Heart left ventricle (tissue), 16 donors: Measurements from ENCODE around the gene ZFHX2. TPM values are rescaled to one million over a fixed set of nuclear protein-coding genes. Genes with fewer than 3 reads are reported as not detected.

Source experiments
- ATAC-seq, 4 donors: fragments of 200-7000 bp; cut with Tn5 transposase; one replicate each; pipeline ENCODE4 v1.9.1; 2020 to 2022; ENCODE audit warnings: moderate library complexity in 4 of 4, mild to moderate bottlenecking in 3 of 4, moderate number of reproducible peaks in 1 of 4
- DNase-seq, 5 donors: peaks; one replicate each; pipeline ENCODE4 v3.0.0-alpha.2; 2020
- H3K27ac ChIP-seq, 12 donors: fragments of 200-600 bp; sonication (generic) in 4 of 12; one replicate each; pipeline versions ENCODE4 v1.5.0 to v1.8.0; 2016 to 2022; ENCODE audit warnings: mild to moderate bottlenecking in 2 of 12
- H3K27me3 ChIP-seq, 9 donors: fragments of 200-600 bp; sonication (generic) in 2 of 9; one replicate each; pipeline versions ENCODE4 v1.5.1 to v1.8.0; 2016 to 2022; ENCODE audit warnings: mild to moderate bottlenecking in 3 of 9
- H3K36me3 ChIP-seq, 9 donors: fragments of 200-600 bp; sonication (generic) in 2 of 9; one replicate each; pipeline versions ENCODE4 v1.5.0 to v1.8.0; 2018 to 2022; ENCODE audit warnings: mild to moderate bottlenecking in 2 of 9
- H3K4me1 ChIP-seq, 12 donors: fragments of 200-600 bp; sonication (generic) in 4 of 12; one replicate each; pipeline versions ENCODE4 v1.5.0 to v1.8.0; 2016 to 2022; ENCODE audit warnings: mild to moderate bottlenecking in 3 of 12
- H3K4me3 ChIP-seq, 12 donors: fragments of 200-600 bp; sonication (generic) in 4 of 12; one replicate each; pipeline versions ENCODE4 v1.5.0 to v1.8.0; 2017 to 2022; ENCODE audit warnings: mild to moderate bottlenecking in 9 of 12, moderate library complexity in 4 of 12
- H3K9me3 ChIP-seq, 12 donors: fragments of 200-600 bp; sonication (generic) in 4 of 12; one replicate each; pipeline versions ENCODE4 v1.5.0 to v1.8.0; 2016 to 2022; ENCODE audit warnings: mild to moderate bottlenecking in 1 of 12
- CTCF ChIP-seq, 12 donors: fragments of 200-600 bp; sonication (generic) in 4 of 12; IDR thresholded peaks; one replicate each; pipeline versions ENCODE4 v1.5.0 to v1.8.0; 2018 to 2022; ENCODE audit warnings: antibody characterized with exemption in 12 of 12, mild to moderate bottlenecking in 5 of 12
- POLR2A ChIP-seq, 2 donors: fragments of 450-650 bp; IDR thresholded peaks; one replicate each; pipeline ENCODE4 v1.6.1; 2017; ENCODE audit warnings: antibody characterized with exemption in 2 of 2, mild to moderate bottlenecking in 2 of 2, moderate library complexity in 2 of 2
- WGBS, 4 donors: extraction: QIAGEN DNeasy Blood & Tissue Kit in 2 of 4; methylation state at CpG; one replicate each; pipeline versions ENCODE4 v1.1.5 to v1.1.7; 2013 to 2018; 5-methylcytosine and 5-hydroxymethylcytosine counted together
- intact Hi-C, 10 donors: fragments of 100-400 bp; cut with DNase I; formaldehyde crosslinking; loops; one replicate each; pipeline versions ENCODE4 v1.11.1 to v1.14.2; 2022
- polyA plus RNA-seq, 2 donors: library from polyadenylated mRNA; stranded (reverse); fragments of 200-250 nt; gene quantifications; one replicate each; pipeline ENCODE4 v1.2.3, GENCODE V29; 2013
- total RNA-seq, 9 donors: library from RNA; depleted of rRNA in 2 of 9; stranded (reverse); fragments of >200 nt in 2 of 9; fragmentation: NEBNext Ultra II Directional in 3 of 9; extraction: Animal tissue kit (Norgen Biotek cat#: 25700) in 3 of 9; gene quantifications; one replicate each; pipeline versions ENCODE4 v1.1.0 to v1.2.4, GENCODE V29; 2016 to 2023
- donor health status: ischemic (EF 13 %, LVEDD 7.1; RV severe dilation, severe dysfunction).
- donor health status: healthy with polysubstance abuse.
- donor health status: DM: no; HTN: yes; CAD: no.
- donor health status: DM: no; HTN: no; CAD: no.
- donor health status: ischemic (EF 25% LVEDD 6.9; RV normal size, moderate dysfunction).
- donor health status: ischemic (EF 25% LVEDD 5.7; RV mildly dilated, moderate dysfunction).
- donor health status: healthy.
- donor health status: DM: yes; HTN: yes; CAD: no.
- donor health status: ischemic (EF 35%, LVEDD 5.7; RV mildly dilated, moderate dysfunction).
- donor health status: nonischemic (EF 11% LVEDD 7.7; RV severe dilation, severe dysfunction).
- donor health status: DM: yes; HTN: yes; CAD: no.
- donor health status: PGD.
- donor health status: ischemic (EF 29% LVEDD 5.4; RV normal size, mild dysfunction).
- donor health status: nonischemic (EF 23%, LVEDD 6.1; RV moderate dilation, normal function).

The ZFHX2 gene
- total and polyA plus RNA-seq, 11 donors = 0.24 to 2.3 (median 0.88) TPM

GRCh38 chr14:23531391-23531790 lies 20.2 kb downstream of the ZFHX2 start:
- H3K4me3 ChIP-seq = no peak overlapping the region
- no peaks in the 10 kb centered on the region for H3K27me3 ChIP-seq
- H3K36me3 ChIP-seq = no peaks in the 10 kb centered on the region
- no peak overlapping the region for H3K27ac ChIP-seq
- DNase-seq (no peak), ATAC-seq (no peak)
- H3K4me1 ChIP-seq = peaks cover 0 to 5% (median 0%) of the 10 kb centered on the region in 12 donors
- intact Hi-C loops = loop anchor here in 1 of 10 donors (10.0 kb wide), 1 partner anchor 47 kb away; no protein-coding TSS in a partner anchor
- H3K9me3 ChIP-seq = no peaks in the 10 kb centered on the region
- 89 to 93% (median 91%) methylated on average over 12 of the region's 12 CpGs for WGBS, 4 donors
- no peak for TF ChIP-seq POLR2A (IDR thresholded peaks at IDR 0.05)
- TF ChIP-seq CTCF (IDR thresholded peaks at IDR 0.05) = no peak

GRCh38 chr14:23530375-23531055 lies 21.1 kb downstream of the ZFHX2 start:
- WGBS, 4 donors = 73 to 77% (median 75%) methylated on average over 10 of the region's 10 CpGs
- intact Hi-C loops = loop anchor here in 1 of 10 donors (10.0 kb wide), 1 partner anchor 46 kb away; no protein-coding TSS in a partner anchor
- H3K27me3 ChIP-seq = no peaks in the 10 kb centered on the region
- no peak overlapping the region for H3K4me3 ChIP-seq
- peaks cover 0 to 5% (median 0%) of the 10 kb centered on the region in 12 donors for H3K4me1 ChIP-seq
- no peaks in the 10 kb centered on the region for H3K9me3 ChIP-seq
- H3K36me3 ChIP-seq = no peaks in the 10 kb centered on the region
- TF ChIP-seq POLR2A (IDR thresholded peaks at IDR 0.05) = no peak
- TF ChIP-seq CTCF (IDR thresholded peaks at IDR 0.05) = no peak
- peak overlapping the region in 1 of 12 donors; percentile 24 for H3K27ac ChIP-seq
- no peak for DNase-seq
- peak in 1 of 4 donors; percentile 39 for ATAC-seq

GRCh38 chr14:23529016-23529415 lies 22.5 kb downstream of the ZFHX2 start:
- Histone ChIP-seq H3K27ac (no peak overlapping the region), H3K9me3 (no peaks in the 10 kb centered on the region), H3K36me3 (no peaks in the 10 kb centered on the region), H3K4me1 (peaks cover 0 to 5% (median 0%) of the 10 kb centered on the region in 12 donors), H3K27me3 (no peaks in the 10 kb centered on the region), H3K4me3 (no peak overlapping the region)
- DNase-seq = no peak
- intact Hi-C loops = loop anchor here in 1 of 10 donors (5.0 kb wide), 1 partner anchor 37 kb away; no protein-coding TSS in a partner anchor
- TF ChIP-seq POLR2A (IDR thresholded peaks at IDR 0.05) = no peak
- no peak for TF ChIP-seq CTCF (IDR thresholded peaks at IDR 0.05)
- no peak for ATAC-seq
- 71 to 87% (median 85%) methylated on average over 3 of the region's 3 CpGs for WGBS, 4 donors

- WGBS, 4 donors = 70 to 86% (median 74%) methylated on average over 1 of the region's 1 CpG
- no peak overlapping the region for H3K27ac ChIP-seq
- H3K36me3 ChIP-seq = no peaks in the 10 kb centered on the region
- H3K9me3 ChIP-seq = no peaks in the 10 kb centered on the region
- H3K4me3 ChIP-seq = no peak overlapping the region
- peaks cover 0 to 5% (median 0%) of the 10 kb centered on the region in 12 donors for H3K4me1 ChIP-seq
- intact Hi-C loops = loop anchor here in 1 of 10 donors (5.0 kb wide), 1 partner anchor 36 kb away; no protein-coding TSS in a partner anchor
- DNase-seq = no peak
- TF ChIP-seq CTCF (IDR thresholded peaks at IDR 0.05) (no peak), POLR2A (IDR thresholded peaks at IDR 0.05) (no peak)
- ATAC-seq = no peak
- H3K27me3 ChIP-seq = no peaks in the 10 kb centered on the region
Measured at GRCh38 chr14:23528555-23528954, 23.0 kb downstream of the ZFHX2 start.
